CD4-positive, alpha-beta T cell (primary cell): ENCODE measurements around the gene SNU13. TPM values are rescaled to one million over a fixed set of nuclear protein-coding genes. Genes with fewer than 3 reads are reported as not detected.
"Not testable (repeated sequence)": the region's sequence is repeated elsewhere in the genome, so short reads cannot be mapped to it uniquely, and the experiment has no call there.

ENCODE experiments used
- ATAC-seq: fragments of 200-7000 bp; cut with Tn5 transposase; one replicate; pipeline ENCODE4 v1.10.0; 2022; ENCODE audit warnings: mild to moderate bottlenecking; ENCODE audit not compliant: poor library complexity
- CTCF ChIA-PET: fragments of 350-600 bp; sonication (Branson Sonifier 250); formaldehyde crosslinking; loops from one replicate; lab custom pipeline; 2021; ENCODE audit warnings: antibody characterized with exemption, inconsistent platforms; lab: Charles Lee
- POLR2A ChIA-PET: fragments of 350-600 bp; sonication (Branson Sonifier 250); formaldehyde crosslinking; loops from one replicate; lab custom pipeline; 2021; ENCODE audit warnings: antibody characterized with exemption, inconsistent platforms; lab: Charles Lee
- DNase-seq, 14 experiments: peaks; one replicate each; pipeline ENCODE4 v3.0.0-alpha.2; 2013 to 2020; ENCODE audit warnings: mixed read lengths in 2 of 14
- H3K27ac ChIP-seq, 2 donors: one replicate each; pipeline versions ENCODE4 v1.5.1 to v1.7.0; 2013; ENCODE audit warnings: low read length in 2 of 2, low read depth in 1 of 2, mild to moderate bottlenecking in 1 of 2
- H3K27me3 ChIP-seq, 2 experiments: 1 replicate in 1 of 2; 2 replicates in 1 of 2; pipeline versions ENCODE4 v1.6.1 to v1.7.0; 2013; ENCODE audit warnings: low read length in 2 of 2, control low read depth in 1 of 2, mild to moderate bottlenecking in 1 of 2, moderate library complexity in 1 of 2; ENCODE audit not compliant: insufficient read depth in 2 of 2, control insufficient read depth in 1 of 2
- H3K36me3 ChIP-seq: one replicate; pipeline ENCODE4 v1.6.1; 2013; ENCODE audit warnings: low read length, control low read depth; ENCODE audit not compliant: insufficient read depth
- H3K4me1 ChIP-seq: one replicate; pipeline ENCODE4 v1.6.1; 2013; ENCODE audit warnings: low read length, control low read depth; ENCODE audit not compliant: insufficient read depth
- H3K4me3 ChIP-seq: one replicate; pipeline ENCODE4 v1.5.1; 2013; ENCODE audit warnings: mild to moderate bottlenecking, low read length, moderate library complexity
- H3K9me3 ChIP-seq, 2 experiments: 1 replicate in 1 of 2; 2 replicates in 1 of 2; pipeline versions ENCODE4 v1.6.1 to v1.7.0; 2013; ENCODE audit warnings: low read length in 2 of 2, mild to moderate bottlenecking in 2 of 2, control low read depth in 1 of 2, moderate library complexity in 1 of 2; ENCODE audit not compliant: control insufficient read depth in 1 of 2, insufficient read depth in 1 of 2
- H3K27ac Mint-ChIP-seq: one replicate; pipeline ENCODE4 v1.8.0; 2020; ENCODE audit warnings: mixed read lengths
- H3K27me3 Mint-ChIP-seq: one replicate; pipeline ENCODE4 v1.8.0; 2021; ENCODE audit warnings: mixed read lengths
- H3K36me3 Mint-ChIP-seq: one replicate; pipeline ENCODE4 v1.8.0; 2021; ENCODE audit warnings: low read depth, mixed read lengths
- H3K4me1 Mint-ChIP-seq: one replicate; pipeline ENCODE4 v1.8.0; 2021; ENCODE audit warnings: low read depth, mixed read lengths
- H3K4me3 Mint-ChIP-seq: one replicate; pipeline ENCODE4 v1.8.0; 2020; ENCODE audit warnings: mild to moderate bottlenecking, mixed read lengths
- H3K9me3 Mint-ChIP-seq: one replicate; pipeline ENCODE4 v1.8.0; 2020; ENCODE audit warnings: mixed read lengths
- intact Hi-C, 2 experiments: fragments of 100-400 bp; cut with DNase I in 1 of 2; cut with micrococcal nuclease in 1 of 2; formaldehyde crosslinking; loops; one replicate each; pipeline versions ENCODE4 v1.15.1 to v1.9.0; 2023 to 2025; cut with DNase I, micrococcal nuclease
- total RNA-seq, 174 experiments: library from RNA in 2 of 174; stranded (reverse) in 2 of 174; gene quantifications; one replicate each; pipeline ENCODE4 v1.2.3 and lab custom pipeline; 2021 to 2026
- TF ChIP-seq, protein P1 (sequence below): fragments of 200-600 bp; IDR thresholded peaks from one replicate; pipeline ENCODE4 v1.8.0; 2022; ENCODE audit warnings: antibody characterized with exemption, mild to moderate bottlenecking

SNU13 gene
- total RNA-seq, 2 experiments from 2014 or later = 134 to 140 TPM

- ATAC-seq (no peak), DNase-seq (no peak)
- H3K27me3 Mint-ChIP-seq = no peaks in the 10 kb centered on the region
- ChIA-PET CTCF (no interaction called here), POLR2A (interaction anchor here (2.3 kb wide), 1 partner anchor 17 kb away, joined by 7 read pairs; the partner anchor contains the start of genes DESI1 and XRCC6)
- H3K4me1 Mint-ChIP-seq = peaks cover 16% of the 10 kb centered on the region
- TF ChIP-seq, protein P1, sequence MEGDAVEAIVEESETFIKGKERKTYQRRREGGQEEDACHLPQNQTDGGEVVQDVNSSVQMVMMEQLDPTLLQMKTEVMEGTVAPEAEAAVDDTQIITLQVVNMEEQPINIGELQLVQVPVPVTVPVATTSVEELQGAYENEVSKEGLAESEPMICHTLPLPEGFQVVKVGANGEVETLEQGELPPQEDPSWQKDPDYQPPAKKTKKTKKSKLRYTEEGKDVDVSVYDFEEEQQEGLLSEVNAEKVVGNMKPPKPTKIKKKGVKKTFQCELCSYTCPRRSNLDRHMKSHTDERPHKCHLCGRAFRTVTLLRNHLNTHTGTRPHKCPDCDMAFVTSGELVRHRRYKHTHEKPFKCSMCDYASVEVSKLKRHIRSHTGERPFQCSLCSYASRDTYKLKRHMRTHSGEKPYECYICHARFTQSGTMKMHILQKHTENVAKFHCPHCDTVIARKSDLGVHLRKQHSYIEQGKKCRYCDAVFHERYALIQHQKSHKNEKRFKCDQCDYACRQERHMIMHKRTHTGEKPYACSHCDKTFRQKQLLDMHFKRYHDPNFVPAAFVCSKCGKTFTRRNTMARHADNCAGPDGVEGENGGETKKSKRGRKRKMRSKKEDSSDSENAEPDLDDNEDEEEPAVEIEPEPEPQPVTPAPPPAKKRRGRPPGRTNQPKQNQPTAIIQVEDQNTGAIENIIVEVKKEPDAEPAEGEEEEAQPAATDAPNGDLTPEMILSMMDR = no peak
- intact Hi-C loops = no loop called here
- H3K9me3 Mint-ChIP-seq = no peaks in the 10 kb centered on the region
- H3K36me3 ChIP-seq = peaks cover 87% of the 10 kb centered on the region
- H3K27ac Mint-ChIP-seq = no peak overlapping the region
- no peak overlapping the region for H3K4me3 Mint-ChIP-seq
- H3K4me3 ChIP-seq = no peak overlapping the region
- H3K9me3 ChIP-seq = no peaks in the 10 kb centered on the region
- H3K4me1 ChIP-seq = no peaks in the 10 kb centered on the region
- H3K27me3 ChIP-seq = no peaks in the 10 kb centered on the region
- no peak overlapping the region for H3K27ac ChIP-seq
- H3K36me3 Mint-ChIP-seq = peaks cover 90% of the 10 kb centered on the region
These were observed 50.5 kb downstream of the SNU13 start for GRCh38 chr22:41638124-41638523.

DNA sequence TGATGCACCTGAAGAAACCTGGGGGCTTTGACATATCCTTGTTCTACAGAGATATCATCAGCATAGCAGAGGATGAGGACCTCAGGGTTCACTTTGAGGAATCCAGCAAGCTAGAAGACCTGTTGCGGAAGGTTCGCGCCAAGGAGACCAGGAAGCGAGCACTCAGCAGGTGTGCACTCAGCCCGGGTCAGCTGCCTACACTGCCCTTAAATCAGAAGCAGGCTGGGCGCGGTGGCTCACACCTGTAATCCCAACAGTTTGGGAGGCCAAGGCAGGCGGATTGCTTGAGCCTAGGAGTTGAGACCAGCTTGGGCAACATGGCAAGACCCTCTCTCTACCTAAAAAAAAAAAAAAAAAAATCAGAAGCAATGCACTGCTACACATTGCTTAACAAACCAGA lies 51.0 kb downstream of the SNU13 start:
- peaks cover 88% of the 10 kb centered on the region for H3K36me3 Mint-ChIP-seq

DNA sequence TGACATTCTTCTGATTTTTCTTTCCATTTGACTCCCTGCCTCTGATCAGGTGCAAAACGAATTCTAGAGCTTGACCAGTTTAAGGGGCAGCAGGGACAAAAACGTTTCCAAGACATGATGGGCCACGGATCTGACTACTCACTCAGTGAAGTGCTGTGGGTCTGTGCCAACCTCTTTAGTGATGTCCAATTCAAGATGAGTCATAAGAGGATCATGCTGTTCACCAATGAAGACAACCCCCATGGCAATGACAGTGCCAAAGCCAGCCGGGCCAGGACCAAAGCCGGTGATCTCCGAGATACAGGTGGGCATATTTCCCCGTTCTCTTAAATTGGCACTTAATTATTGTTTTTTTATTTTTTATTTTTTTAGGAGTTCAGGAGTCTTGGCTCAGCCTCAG lies 52.2 kb downstream of the SNU13 start:
- ATAC-seq (no peak), DNase-seq (no peak)
- no peak overlapping the region for H3K4me3 Mint-ChIP-seq
- POLR2A ChIA-PET = interaction anchor here (2.3 kb wide), 1 partner anchor 15 kb away, joined by 7 read pairs; the partner anchor contains the start of genes DESI1 and XRCC6
- no peaks in the 10 kb centered on the region for H3K27me3 Mint-ChIP-seq
- Histone ChIP-seq H3K9me3 (no peaks in the 10 kb centered on the region), H3K27me3 (no peaks in the 10 kb centered on the region), H3K27ac (no peak overlapping the region), H3K36me3 (peaks cover 79% of the 10 kb centered on the region), H3K4me1 (no peaks in the 10 kb centered on the region), H3K4me3 (no peak overlapping the region)
- peaks cover 11% of the 10 kb centered on the region for H3K4me1 Mint-ChIP-seq
- CTCF ChIA-PET = interaction anchor here (1.2 kb wide), 2 partner anchors 15 to 30 kb away, joined by 3 to 4 read pairs; partner anchors contain the start of genes DESI1 and XRCC6
- TF ChIP-seq, protein P1 = no peak
- intact Hi-C loops = no loop called here
- H3K36me3 Mint-ChIP-seq = peaks cover 85% of the 10 kb centered on the region
- no peaks in the 10 kb centered on the region for H3K9me3 Mint-ChIP-seq
- no peak overlapping the region for H3K27ac Mint-ChIP-seq

More for the DNA sequence above, 51.0 kb downstream of the SNU13 start:
- intact Hi-C loops, H3K9me3 ChIP-seq, ATAC-seq, H3K27ac ChIP-seq, DNase-seq, CTCF ChIA-PET, H3K4me1 ChIP-seq, H3K4me3 ChIP-seq, H3K27me3 ChIP-seq, H3K27me3 Mint-ChIP-seq, H3K4me3 Mint-ChIP-seq, H3K9me3 Mint-ChIP-seq, H3K27ac Mint-ChIP-seq: not testable (repeated sequence)
- peaks cover 16% of the 10 kb centered on the region for H3K4me1 Mint-ChIP-seq
- H3K36me3 ChIP-seq = peaks cover 85% of the 10 kb centered on the region
- POLR2A ChIA-PET = interaction anchor here (0.6 to 2.3 kb wide), 2 partner anchors 16 to 118 kb away, joined by 4 to 7 read pairs; partner anchors contain the start of genes DESI1 and XRCC6

DNA sequence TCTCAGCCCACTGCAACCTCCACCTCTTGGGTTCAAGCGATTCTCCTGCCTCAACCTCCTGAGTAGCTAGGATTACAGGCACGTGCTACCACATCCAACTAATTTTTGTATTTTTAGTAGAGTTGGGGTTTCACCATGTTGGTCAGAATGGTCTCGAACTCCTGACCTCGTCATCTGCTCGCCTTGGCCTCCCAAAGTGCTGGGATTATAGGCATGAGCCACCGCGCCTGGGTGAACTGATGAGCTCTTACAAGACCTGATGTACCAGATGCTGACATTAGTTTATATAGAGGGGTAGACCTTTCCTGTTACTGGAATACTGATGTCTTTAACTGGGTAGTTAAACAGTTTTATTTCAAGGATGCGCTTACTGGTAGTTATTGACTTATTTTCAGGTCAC lies 54.1 kb downstream of the SNU13 start:
- H3K27me3 Mint-ChIP-seq, H3K27ac ChIP-seq, ATAC-seq, H3K4me3 Mint-ChIP-seq, H3K27me3 ChIP-seq, H3K27ac Mint-ChIP-seq, DNase-seq, intact Hi-C loops, H3K4me3 ChIP-seq, POLR2A ChIA-PET, H3K9me3 ChIP-seq, CTCF ChIA-PET, H3K9me3 Mint-ChIP-seq, H3K4me1 ChIP-seq: not testable (repeated sequence)
- peaks cover 73% of the 10 kb centered on the region for H3K36me3 ChIP-seq
- Mint-ChIP-seq H3K4me1 (peaks cover 11% of the 10 kb centered on the region), H3K36me3 (peaks cover 77% of the 10 kb centered on the region)

DNA sequence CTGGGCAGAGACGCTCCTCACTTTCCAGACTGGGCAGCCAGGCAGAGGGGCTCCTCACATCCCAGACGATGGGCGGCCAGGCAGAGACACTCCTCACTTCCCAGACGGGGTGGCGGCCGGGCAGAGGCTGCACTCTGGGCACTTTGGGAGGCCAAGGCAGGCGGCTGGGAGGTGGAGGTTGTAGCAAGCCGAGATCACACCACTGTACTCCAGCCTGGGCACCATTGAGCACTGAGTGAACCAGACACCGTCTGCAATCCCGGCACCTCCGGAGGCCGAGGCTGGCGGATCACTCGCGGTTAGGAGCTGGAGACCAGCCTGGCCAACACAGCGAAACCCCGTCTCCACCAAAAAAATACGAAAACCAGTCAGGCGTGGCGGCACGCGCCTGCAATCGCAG lies 57.1 kb downstream of the SNU13 start:
- H3K4me3 ChIP-seq, H3K9me3 ChIP-seq, POLR2A ChIA-PET, H3K9me3 Mint-ChIP-seq, H3K4me1 ChIP-seq, H3K4me3 Mint-ChIP-seq, ATAC-seq, H3K27me3 Mint-ChIP-seq, intact Hi-C loops, DNase-seq, H3K27ac ChIP-seq, H3K27me3 ChIP-seq, CTCF ChIA-PET, H3K27ac Mint-ChIP-seq: not testable (repeated sequence)
- peaks cover 86% of the 10 kb centered on the region for H3K36me3 Mint-ChIP-seq
- peaks cover 74% of the 10 kb centered on the region for H3K36me3 ChIP-seq
- peaks cover 22% of the 10 kb centered on the region for H3K4me1 Mint-ChIP-seq

DNA sequence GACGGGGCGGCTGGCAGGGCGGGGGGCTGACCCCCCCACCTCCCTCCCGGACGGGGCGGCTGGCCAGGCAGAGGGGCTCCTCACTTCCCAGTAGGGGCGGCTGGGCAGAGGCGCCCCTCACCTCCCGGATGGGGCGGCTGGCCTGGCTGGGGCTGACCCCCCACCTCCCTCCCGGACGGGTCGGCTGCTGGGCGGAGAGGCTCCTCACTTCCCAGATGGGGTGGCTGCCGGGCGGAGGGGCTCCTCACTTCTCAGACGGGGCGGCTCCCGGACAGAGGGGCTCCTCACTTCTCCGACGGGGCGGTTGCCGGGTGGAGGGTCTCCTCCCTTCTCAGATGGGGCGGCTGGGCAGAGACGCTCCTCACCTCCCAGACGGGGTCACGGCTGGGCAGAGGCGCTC lies 57.6 kb downstream of the SNU13 start:
- H3K27ac Mint-ChIP-seq, H3K27me3 Mint-ChIP-seq, CTCF ChIA-PET, ATAC-seq, H3K27ac ChIP-seq, H3K4me3 ChIP-seq, POLR2A ChIA-PET, DNase-seq, H3K4me3 Mint-ChIP-seq, intact Hi-C loops, H3K9me3 Mint-ChIP-seq, H3K27me3 ChIP-seq, H3K4me1 ChIP-seq, H3K9me3 ChIP-seq: not testable (repeated sequence)
- Mint-ChIP-seq H3K4me1 (peaks cover 22% of the 10 kb centered on the region), H3K36me3 (peaks cover 82% of the 10 kb centered on the region)
- H3K36me3 ChIP-seq = peaks cover 69% of the 10 kb centered on the region
